SU-DHL-6 (cell line): ENCODE results near the gene CHD1L.
"Not testable (repeated sequence)": the region's sequence is repeated elsewhere in the genome, so short reads cannot be mapped to it uniquely, and the experiment has no call there.

Experiments used
- H2AFZ ChIP-seq: fragments of 200-600 bp; sonication (generic); 2 replicates; pipeline ENCODE4 v1.6.1; 2014; ENCODE audit warnings: low read depth, mild to moderate bottlenecking, moderate library complexity, mixed read lengths, antibody characterized with exemption, low read length; ENCODE audit not compliant: severe bottlenecking
- H3F3A ChIP-seq: fragments of 200-600 bp; shearing (Covaris generic); 2 replicates; pipeline ENCODE4 v1.6.0; 2016; ENCODE audit warnings: antibody characterized with exemption, mild to moderate bottlenecking; ENCODE audit not compliant: insufficient read depth
- H3K27ac ChIP-seq: fragments of 200-600 bp; sonication (generic); 2 replicates; pipeline ENCODE4 v1.5.1; 2016; ENCODE audit warnings: low read depth, mild to moderate bottlenecking, low read length, moderate library complexity, mixed read lengths
- H3K27me3 ChIP-seq: fragments of 200-600 bp; sonication (generic), shearing (Covaris generic); 2 replicates; pipeline ENCODE4 v1.6.0; 2014; ENCODE audit warnings: mild to moderate bottlenecking, low read length
- H3K36me3 ChIP-seq: fragments of 200-600 bp; sonication (generic); 2 replicates; pipeline ENCODE4 v1.6.1; 2014; ENCODE audit warnings: mild to moderate bottlenecking, low read length, mixed read lengths
- H3K4me2 ChIP-seq: fragments of 300-600, 200-600 bp; shearing (Covaris generic), sonication (generic); 2 replicates; pipeline ENCODE4 v1.6.0; 2014; ENCODE audit warnings: low read length, low read depth, mild to moderate bottlenecking; ENCODE audit not compliant: poor library complexity, severe bottlenecking
- H3K4me3 ChIP-seq: fragments of 200-600 bp; sonication (generic); 2 replicates; pipeline ENCODE4 v1.5.1; 2014; ENCODE audit warnings: antibody characterized with exemption, low read length, mild to moderate bottlenecking, mixed read lengths; ENCODE audit not compliant: insufficient read depth, poor library complexity, severe bottlenecking
- H3K79me2 ChIP-seq: fragments of 200-600 bp; sonication (generic); 2 replicates; pipeline ENCODE4 v1.6.1; 2014; ENCODE audit warnings: mild to moderate bottlenecking, low read length, moderate library complexity; ENCODE audit not compliant: insufficient read depth
- H3K9ac ChIP-seq: fragments of 200-600 bp; sonication (generic); 2 replicates; pipeline ENCODE4 v1.7.0; 2014; ENCODE audit warnings: mild to moderate bottlenecking, low read length
- H3K9me2 ChIP-seq: fragments of 200-600 bp; sonication (generic); replicated peaks from 2 replicates; pipeline ENCODE4 v1.6.1; 2014; ENCODE audit warnings: low read length; ENCODE audit not compliant: insufficient read depth
- H3K9me3 ChIP-seq: fragments of 200-600 bp; sonication (generic); 2 replicates; pipeline ENCODE4 v1.6.1; 2014; ENCODE audit warnings: low read length, mixed read lengths; ENCODE audit not compliant: insufficient read depth
- H4K20me1 ChIP-seq: fragments of 200-600 bp; sonication (generic); 2 replicates; pipeline ENCODE4 v1.6.1; 2014; ENCODE audit warnings: low read depth, mild to moderate bottlenecking, antibody characterized with exemption, low read length, moderate library complexity, mixed read lengths
- EZH2phosphoT487 ChIP-seq: fragments of 200-600 bp; sonication (generic), shearing (Covaris generic); conservative IDR thresholded peaks from 2 replicates; pipeline ENCODE4 v1.6.1; 2018; ENCODE audit warnings: mild to moderate bottlenecking, antibody characterized with exemption, low read length, moderate library complexity, mixed read lengths
- TF ChIP-seq, protein P1 (sequence below): fragments of 200-600 bp; sonication (generic); IDR thresholded peaks from one replicate; pipeline ENCODE4 v1.5.1; 2017; ENCODE audit warnings: antibody characterized with exemption, mild to moderate bottlenecking, low read length, moderate library complexity; ENCODE audit not compliant: insufficient read depth, poor library complexity, severe bottlenecking

CHD1L gene

DNA sequence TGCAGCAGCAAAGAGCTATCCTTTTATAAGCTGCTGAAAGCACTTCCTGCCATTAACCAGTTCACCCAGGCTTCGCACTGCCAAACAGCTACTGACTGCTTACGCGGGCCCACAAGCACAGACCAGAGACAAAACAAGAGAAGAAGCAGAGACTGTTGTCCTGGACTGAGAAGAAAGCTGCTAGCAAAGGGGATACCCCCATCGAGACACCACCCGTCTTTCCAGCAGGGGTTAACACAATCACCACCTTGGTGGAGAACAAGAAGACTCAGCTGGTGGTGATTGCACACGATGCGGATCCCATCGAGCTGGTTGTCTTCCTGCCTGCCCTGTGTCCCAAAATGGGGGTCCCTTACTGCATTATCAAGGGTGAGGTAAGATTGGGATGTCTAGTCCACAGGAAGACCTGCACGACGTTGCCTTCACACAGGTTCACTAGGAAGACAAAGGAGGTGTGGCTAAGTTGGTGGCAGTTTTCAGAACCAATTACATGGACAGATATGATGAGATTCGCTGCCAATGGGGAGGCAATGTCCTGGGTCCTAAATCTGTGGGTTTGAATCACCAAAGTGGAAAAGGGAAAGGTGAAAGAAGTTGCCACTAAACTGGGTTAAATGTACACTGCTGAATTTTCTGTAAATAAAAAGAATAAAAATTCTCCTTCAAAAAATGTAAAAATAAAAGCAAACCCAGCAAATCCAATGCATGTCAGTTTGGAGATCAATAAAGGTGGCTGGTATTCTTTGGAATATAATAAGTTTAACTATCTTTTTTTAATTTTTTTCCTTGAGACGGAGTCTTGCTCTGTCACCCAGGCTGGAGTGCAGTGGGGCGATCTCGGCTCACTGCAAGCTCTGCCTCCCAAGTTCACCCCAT, 18.5 kb upstream of the CHD1L start:
- H3K4me2 ChIP-seq: no peak overlapping the region
- no peaks in the 10 kb centered on the region for H3F3A ChIP-seq
- TF ChIP-seq EZH2phosphoT487: no peak
- TF ChIP-seq, protein P1, sequence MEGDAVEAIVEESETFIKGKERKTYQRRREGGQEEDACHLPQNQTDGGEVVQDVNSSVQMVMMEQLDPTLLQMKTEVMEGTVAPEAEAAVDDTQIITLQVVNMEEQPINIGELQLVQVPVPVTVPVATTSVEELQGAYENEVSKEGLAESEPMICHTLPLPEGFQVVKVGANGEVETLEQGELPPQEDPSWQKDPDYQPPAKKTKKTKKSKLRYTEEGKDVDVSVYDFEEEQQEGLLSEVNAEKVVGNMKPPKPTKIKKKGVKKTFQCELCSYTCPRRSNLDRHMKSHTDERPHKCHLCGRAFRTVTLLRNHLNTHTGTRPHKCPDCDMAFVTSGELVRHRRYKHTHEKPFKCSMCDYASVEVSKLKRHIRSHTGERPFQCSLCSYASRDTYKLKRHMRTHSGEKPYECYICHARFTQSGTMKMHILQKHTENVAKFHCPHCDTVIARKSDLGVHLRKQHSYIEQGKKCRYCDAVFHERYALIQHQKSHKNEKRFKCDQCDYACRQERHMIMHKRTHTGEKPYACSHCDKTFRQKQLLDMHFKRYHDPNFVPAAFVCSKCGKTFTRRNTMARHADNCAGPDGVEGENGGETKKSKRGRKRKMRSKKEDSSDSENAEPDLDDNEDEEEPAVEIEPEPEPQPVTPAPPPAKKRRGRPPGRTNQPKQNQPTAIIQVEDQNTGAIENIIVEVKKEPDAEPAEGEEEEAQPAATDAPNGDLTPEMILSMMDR: no peak
- H3K4me3 ChIP-seq: no peak overlapping the region
- H3K27me3 ChIP-seq: no peaks in the 10 kb centered on the region
- no peaks in the 10 kb centered on the region for H3K36me3 ChIP-seq
- no peak overlapping the region for H3K27ac ChIP-seq
- no peak overlapping the region for H3K9ac ChIP-seq
- H3K79me2 ChIP-seq: no peaks in the 10 kb centered on the region
- H3K9me2 ChIP-seq: no peaks in the 10 kb centered on the region
- no peaks in the 10 kb centered on the region for H3K9me3 ChIP-seq
- no peak overlapping the region for H2AFZ ChIP-seq
- no peaks in the 10 kb centered on the region for H4K20me1 ChIP-seq

DNA sequence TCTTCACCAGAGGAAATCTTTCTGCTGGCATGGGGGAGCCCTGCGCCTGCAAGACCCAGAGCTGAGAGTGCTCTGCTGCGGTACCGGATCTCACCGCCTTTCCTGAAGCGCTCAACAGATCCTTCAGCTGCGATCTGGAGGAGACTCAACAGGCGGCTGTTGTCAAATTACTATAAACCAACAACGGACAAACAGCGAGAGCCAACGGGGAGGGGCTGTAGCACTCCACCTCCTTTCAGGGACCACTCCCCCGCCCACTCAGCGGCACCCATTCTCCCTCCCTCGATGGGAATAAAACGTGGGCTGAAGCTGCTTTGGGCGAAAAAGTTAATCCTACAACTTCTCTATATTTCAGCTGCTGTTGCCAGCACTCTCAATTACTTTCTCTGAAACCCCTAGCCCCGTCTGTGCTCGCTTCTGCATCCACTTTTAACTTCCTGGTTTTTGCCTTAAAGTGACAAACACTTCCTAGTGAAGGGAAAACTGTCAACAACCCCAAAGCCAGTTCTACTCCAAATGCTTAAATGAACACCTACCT, 17.2 kb upstream of the CHD1L start, which contains the start of gene FMO5:
FMO5 (minus strand) TSS at position 147 of the 538 bp plus-strand sequence. CDS start 310 bp downstream, outside the sequence.
- H3K9me3 ChIP-seq: no peaks in the 10 kb centered on the region
- H4K20me1 ChIP-seq: no peaks in the 10 kb centered on the region
- H3K27me3 ChIP-seq: no peaks in the 10 kb centered on the region
- no peaks in the 10 kb centered on the region for H3F3A ChIP-seq
- no peaks in the 10 kb centered on the region for H3K36me3 ChIP-seq
- peak within 1 kb of the TSS; percentile 42 for H3K4me3 ChIP-seq
- TF ChIP-seq EZH2phosphoT487: no peak
- TF ChIP-seq, protein P1: no peak
- peak within 1 kb of the TSS; percentile 89 for H2AFZ ChIP-seq
- peak within 1 kb of the TSS; percentile 59 for H3K4me2 ChIP-seq
- H3K79me2 ChIP-seq: no peaks in the 10 kb centered on the region
- peak within 1 kb of the TSS; percentile 48 for H3K9ac ChIP-seq
- no peaks in the 10 kb centered on the region for H3K9me2 ChIP-seq
- no peak within 1 kb of the TSS for H3K27ac ChIP-seq

DNA sequence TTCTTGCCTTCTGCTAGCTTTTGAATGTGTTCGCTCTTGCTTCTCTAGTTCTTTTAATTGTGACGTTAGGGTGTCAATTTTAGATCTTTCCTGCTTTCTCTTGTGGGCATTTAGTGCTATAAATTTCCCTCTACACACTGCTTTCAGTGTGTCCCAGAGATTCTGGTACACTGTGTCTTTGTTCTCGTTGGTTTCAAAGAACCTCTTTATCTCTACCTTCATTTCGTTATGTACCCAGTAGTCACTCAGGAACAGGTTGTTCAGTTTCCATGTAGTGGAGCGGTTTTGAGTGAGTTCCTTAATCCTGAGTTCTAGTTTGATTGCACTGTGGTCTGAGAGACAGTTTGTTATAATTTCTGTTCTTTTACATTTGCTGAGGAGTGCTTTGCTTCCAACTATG, 11.5 kb upstream of the CHD1L start:
- not testable (repeated sequence) for H3K9ac ChIP-seq, H3K79me2 ChIP-seq, H3K36me3 ChIP-seq, H4K20me1 ChIP-seq, H3K9me3 ChIP-seq, H3K4me3 ChIP-seq, H3K27me3 ChIP-seq, H3K27ac ChIP-seq, H3F3A ChIP-seq, H2AFZ ChIP-seq, H3K9me2 ChIP-seq, H3K4me2 ChIP-seq

DNA sequence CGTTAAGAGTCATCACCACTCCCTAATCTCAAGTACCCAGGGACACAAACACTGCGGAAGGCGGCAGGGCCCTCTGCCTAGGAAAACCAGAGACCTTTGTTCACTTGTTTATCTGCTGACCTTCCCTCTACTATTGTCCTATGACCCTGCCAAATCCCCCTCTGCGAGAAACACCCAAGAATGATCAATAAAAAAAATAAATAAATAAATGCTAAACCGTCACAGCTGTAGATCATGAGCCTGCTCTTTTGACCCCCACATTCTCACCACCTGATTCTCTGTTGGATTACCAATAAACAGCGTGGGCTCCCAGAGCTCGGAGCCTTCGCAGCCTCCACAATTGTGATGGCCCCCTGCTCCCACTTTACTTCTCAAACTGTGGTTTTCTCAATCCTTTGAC, 8.6 kb upstream of the CHD1L start:
- H3K9me2 ChIP-seq, H3K27me3 ChIP-seq, H3K79me2 ChIP-seq, H3F3A ChIP-seq, H2AFZ ChIP-seq, H3K4me2 ChIP-seq, H3K9ac ChIP-seq, H3K4me3 ChIP-seq, H3K36me3 ChIP-seq, H3K27ac ChIP-seq, H4K20me1 ChIP-seq: not testable (repeated sequence)
- H3K9me3 ChIP-seq: peaks cover 15% of the 10 kb centered on the region; the same call in 1 of the 2 replicates
